Activated B cell treated with CpG ODN at 0.5 μM for 24 hours (primary cell): ENCODE measurements around the gene C2orf49. TPM values are rescaled to one million over a fixed set of nuclear protein-coding genes. Genes with fewer than 3 reads are reported as not detected.

Experiments
- ATAC-seq: fragments of 200-7000 bp; cut with Tn5 transposase; one replicate; pipeline ENCODE4 v1.10.0; 2021; ENCODE audit warnings: low read depth, mild to moderate bottlenecking, moderate library complexity
- CTCF ChIA-PET: fragments of 350-600 bp; sonication (Branson Sonifier 250); formaldehyde crosslinking; loops from one replicate; lab custom pipeline; 2021; ENCODE audit warnings: antibody characterized with exemption; lab: Charles Lee
- POLR2A ChIA-PET: fragments of 350-600 bp; sonication (Branson Sonifier 250); formaldehyde crosslinking; loops from one replicate; lab custom pipeline; 2021; ENCODE audit warnings: antibody characterized with exemption; lab: Charles Lee
- DNase-seq: peaks from one replicate; pipeline ENCODE4 v3.0.0; 2022
- H3K27ac Mint-ChIP-seq: one replicate; pipeline ENCODE4 v1.8.0; 2020; ENCODE audit warnings: mixed read lengths
- H3K27me3 Mint-ChIP-seq: one replicate; pipeline ENCODE4 v1.8.0; 2021; ENCODE audit warnings: mixed read lengths
- H3K36me3 Mint-ChIP-seq: one replicate; pipeline ENCODE4 v1.8.0; 2021; ENCODE audit warnings: low read depth, mixed read lengths
- H3K4me1 Mint-ChIP-seq: one replicate; pipeline ENCODE4 v1.8.0; 2021; ENCODE audit warnings: mixed read lengths
- H3K4me3 Mint-ChIP-seq: one replicate; pipeline ENCODE4 v1.8.0; 2020; ENCODE audit warnings: mild to moderate bottlenecking, mixed read lengths
- H3K9me3 Mint-ChIP-seq: one replicate; pipeline ENCODE4 v1.8.0; 2020; ENCODE audit warnings: mixed read lengths
- intact Hi-C: fragments of 100-400 bp; cut with micrococcal nuclease; formaldehyde crosslinking; loops from one replicate; pipeline ENCODE4 v1.15.1; 2024
- total RNA-seq: library from RNA; stranded (reverse); gene quantifications from 2 replicates; pipeline ENCODE4 v1.2.3, GENCODE V29; 2022
- TF ChIP-seq, protein P1 (sequence below): fragments of 200-600 bp; IDR thresholded peaks from one replicate; pipeline ENCODE4 v1.8.0; 2022; ENCODE audit warnings: antibody characterized with exemption, mild to moderate bottlenecking

Gene C2orf49
- total RNA-seq, 1 donor from 2014 or later: 23.8 TPM

DNA sequence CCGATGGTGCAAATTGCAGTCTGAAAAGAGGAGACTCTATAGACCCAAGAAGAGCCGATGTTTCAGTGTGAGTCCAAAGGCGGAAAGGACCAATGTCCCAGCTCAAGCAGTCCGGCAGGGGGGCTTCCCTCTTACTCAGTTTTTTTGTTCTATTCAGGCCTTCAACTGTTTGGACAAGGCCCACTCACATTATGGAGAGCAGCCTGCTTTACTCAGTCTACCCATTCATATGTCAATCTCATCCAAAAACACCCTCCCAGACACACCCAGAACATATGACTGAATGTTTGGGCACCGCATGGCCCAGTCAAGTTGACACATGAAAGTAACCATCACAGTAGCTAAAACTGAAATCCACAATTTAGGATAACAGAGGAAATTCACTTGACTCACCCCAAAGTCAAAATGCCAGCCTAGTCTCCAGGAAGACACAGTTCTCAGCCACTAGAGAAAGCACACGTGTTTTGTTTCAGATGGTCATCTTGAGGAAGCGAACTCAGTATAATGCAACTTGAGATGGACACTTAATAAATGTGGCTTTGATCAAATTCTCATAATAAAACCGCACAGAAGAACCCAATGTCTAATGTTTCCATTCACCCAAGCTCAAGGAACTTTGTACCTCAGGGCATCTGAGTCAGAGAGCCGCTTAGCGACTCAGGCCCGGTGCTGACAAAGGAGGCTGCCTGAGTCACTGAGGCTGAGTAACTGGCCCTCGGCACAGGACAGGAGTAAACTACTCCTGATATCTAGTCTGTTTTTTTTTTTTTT is 59.1 kb downstream of the C2orf49 start:
- H3K36me3 Mint-ChIP-seq: no peaks in the 10 kb centered on the region
- H3K9me3 Mint-ChIP-seq: no peaks in the 10 kb centered on the region
- DNase-seq: no peak
- intact Hi-C loops: no loop called here
- peaks cover 45% of the 10 kb centered on the region for H3K27me3 Mint-ChIP-seq
- no peak overlapping the region for H3K4me3 Mint-ChIP-seq
- no peak for ATAC-seq
- ChIA-PET POLR2A (no interaction called here), CTCF (no interaction called here)
- TF ChIP-seq, protein P1, sequence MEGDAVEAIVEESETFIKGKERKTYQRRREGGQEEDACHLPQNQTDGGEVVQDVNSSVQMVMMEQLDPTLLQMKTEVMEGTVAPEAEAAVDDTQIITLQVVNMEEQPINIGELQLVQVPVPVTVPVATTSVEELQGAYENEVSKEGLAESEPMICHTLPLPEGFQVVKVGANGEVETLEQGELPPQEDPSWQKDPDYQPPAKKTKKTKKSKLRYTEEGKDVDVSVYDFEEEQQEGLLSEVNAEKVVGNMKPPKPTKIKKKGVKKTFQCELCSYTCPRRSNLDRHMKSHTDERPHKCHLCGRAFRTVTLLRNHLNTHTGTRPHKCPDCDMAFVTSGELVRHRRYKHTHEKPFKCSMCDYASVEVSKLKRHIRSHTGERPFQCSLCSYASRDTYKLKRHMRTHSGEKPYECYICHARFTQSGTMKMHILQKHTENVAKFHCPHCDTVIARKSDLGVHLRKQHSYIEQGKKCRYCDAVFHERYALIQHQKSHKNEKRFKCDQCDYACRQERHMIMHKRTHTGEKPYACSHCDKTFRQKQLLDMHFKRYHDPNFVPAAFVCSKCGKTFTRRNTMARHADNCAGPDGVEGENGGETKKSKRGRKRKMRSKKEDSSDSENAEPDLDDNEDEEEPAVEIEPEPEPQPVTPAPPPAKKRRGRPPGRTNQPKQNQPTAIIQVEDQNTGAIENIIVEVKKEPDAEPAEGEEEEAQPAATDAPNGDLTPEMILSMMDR: no peak
- H3K4me1 Mint-ChIP-seq: peaks cover 7% of the 10 kb centered on the region
- H3K27ac Mint-ChIP-seq: no peak overlapping the region

GRCh38 chr2:105397025-105397722 is 59.8 kb downstream of the C2orf49 start:
- Mint-ChIP-seq H3K27ac (no peak overlapping the region), H3K36me3 (no peaks in the 10 kb centered on the region), H3K9me3 (no peaks in the 10 kb centered on the region), H3K27me3 (peaks cover 45% of the 10 kb centered on the region), H3K4me1 (peaks cover 7% of the 10 kb centered on the region), H3K4me3 (no peak overlapping the region)
- TF ChIP-seq, protein P1: no peak
- DNase-seq (no peak), ATAC-seq (no peak)
- CTCF ChIA-PET: no interaction called here
- intact Hi-C loops: no loop called here
- POLR2A ChIA-PET: no interaction called here

GRCh38 chr2:105397953-105398335 is 60.6 kb downstream of the C2orf49 start:
- Mint-ChIP-seq H3K27ac (no peak overlapping the region), H3K4me3 (peak overlapping the region; percentile 73)
- POLR2A ChIA-PET: no interaction called here

GRCh38 chr2:105398336-105399206 is 61.2 kb downstream of the C2orf49 start, which contains the start of gene FHL2:
Gene FHL2 (minus strand): TSS chr2:105399051. CDS start chr2:105386516, 12,535 bp downstream.
- CTCF ChIA-PET: no interaction called here

More at GRCh38 chr2:105397953-105398335, 60.6 kb downstream of the C2orf49 start:
- DNase-seq (no peak), ATAC-seq (no peak)
- TF ChIP-seq, protein P1: no peak
- Mint-ChIP-seq H3K9me3 (no peaks in the 10 kb centered on the region), H3K4me1 (peaks cover 7% of the 10 kb centered on the region), H3K36me3 (no peaks in the 10 kb centered on the region), H3K27me3 (peaks cover 46% of the 10 kb centered on the region)
- intact Hi-C loops: no loop called here
- CTCF ChIA-PET: no interaction called here

More at GRCh38 chr2:105398336-105399206, 61.2 kb downstream of the C2orf49 start, which contains the start of gene FHL2:
- DNase-seq: peak; percentile 48
- H3K36me3 Mint-ChIP-seq: no peaks in the 10 kb centered on the region
- POLR2A ChIA-PET: no interaction called here
- H3K27ac Mint-ChIP-seq: peak within 1 kb of the TSS; percentile 24
- ATAC-seq: peak; percentile 99
- H3K4me1 Mint-ChIP-seq: peaks cover 7% of the 10 kb centered on the region
- H3K4me3 Mint-ChIP-seq: peak within 1 kb of the TSS; percentile 73
- H3K27me3 Mint-ChIP-seq: peaks cover 52% of the 10 kb centered on the region
- H3K9me3 Mint-ChIP-seq: no peaks in the 10 kb centered on the region
- intact Hi-C loops: no loop called here
- TF ChIP-seq, protein P1: no peak

Other genes starting within 250 kb of the C2orf49 start
- not detected in 2 replicates for gene GPR45, start 95.8 kb upstream of the C2orf49 start, total RNA-seq
- gene TGFBRAP1, start 7.8 kb upstream of the C2orf49 start, total RNA-seq: 25.0 and 25.2 TPM in 2 replicates
- 0.16 and 0.27 TPM in 2 replicates for gene FHL2, start 61.5 kb downstream of the C2orf49 start, total RNA-seq